Measurements from ENCODE around the gene RXRA.

GRCh38 chr9:134321946-134322741 lies 4.1 kb upstream of the RXRA start:
- TF ChIP-seq CTCF (IDR thresholded peaks at IDR 0.05 in 8 of 11, conservative IDR thresholded peaks at IDR 0.05 in 3 of 11) (no peak), POLR2AphosphoS5 (IDR thresholded peaks at IDR 0.05) (no peak), POLR2A (IDR thresholded peaks at IDR 0.05) (no peak)

Measured in spleen (tissue), 7 donors.